RPMI8226 (cell line): ENCODE data around the gene CLDN19.

ENCODE experiments used
- DNase-seq: peaks from one replicate; pipeline ENCODE4 v3.0.0-alpha.2; 2015

Gene CLDN19

GRCh38 chr1:42692911-42693310, 47.1 kb downstream of the CLDN19 start:
- DNase-seq = no peak

- no peak for DNase-seq
Measured at GRCh38 chr1:42692461-42692860, 47.6 kb downstream of the CLDN19 start.

- no peak for DNase-seq
Measured at GRCh38 chr1:42691157-42691498, 48.9 kb downstream of the CLDN19 start.

GRCh38 chr1:42690477-42691156, 49.4 kb downstream of the CLDN19 start:
- no peak for DNase-seq

GRCh38 chr1:42689912-42690311, 50.1 kb downstream of the CLDN19 start:
- no peak for DNase-seq

GRCh38 chr1:42686418-42686817, 53.6 kb downstream of the CLDN19 start:
- no peak for DNase-seq

- peak; percentile 58 for DNase-seq
Measured at GRCh38 chr1:42684139-42684538, 55.9 kb downstream of the CLDN19 start.
